Transverse colon (tissue), 4 donors: Measurements from ENCODE around the gene GABBR2. TPM values are rescaled to one million over a fixed set of nuclear protein-coding genes. Genes with fewer than 3 reads are reported as not detected.

Source experiments
- DNase-seq: peaks from one replicate; pipeline ENCODE4 v3.0.0-alpha.2; 2019
- H3K27ac ChIP-seq, 4 donors: fragments of 200-600 bp; sonication (generic); 2 replicates each; pipeline ENCODE4 v1.5.1; 2016 to 2018; ENCODE audit warnings: inconsistent platforms in 4 of 4
- H3K27me3 ChIP-seq: fragments of 200-600 bp; sonication (generic); 2 replicates; pipeline ENCODE4 v1.5.1; 2017; ENCODE audit warnings: inconsistent platforms
- H3K36me3 ChIP-seq, 4 donors: fragments of 200-600 bp; sonication (generic); 2 replicates each; pipeline ENCODE4 v1.5.1; 2017 to 2019; ENCODE audit warnings: inconsistent platforms in 4 of 4
- H3K4me1 ChIP-seq, 4 donors: fragments of 200-600 bp; sonication (generic); 2 replicates each; pipeline ENCODE4 v1.5.1; 2017 to 2020; ENCODE audit warnings: inconsistent platforms in 4 of 4
- H3K4me3 ChIP-seq, 4 donors: fragments of 200-600 bp; sonication (generic); 1 replicate in 1 of 4; 2 replicates in 3 of 4; pipeline versions ENCODE4 v1.5.1 to v1.6.1; 2017 to 2019; ENCODE audit warnings: inconsistent platforms in 4 of 4
- H3K9me3 ChIP-seq, 2 donors: fragments of 200-600 bp; sonication (generic); 2 replicates each; pipeline ENCODE4 v1.5.1; 2017 to 2019; ENCODE audit warnings: inconsistent platforms in 2 of 2
- CTCF ChIP-seq, 5 experiments: fragments of 200-600 bp in 3 of 5; fragments of 450-650 bp in 2 of 5; sonication (generic) in 3 of 5; IDR thresholded peaks; 1 replicate in 2 of 5; 2 replicates in 3 of 5; pipeline ENCODE4 v1.5.1; 2016 to 2017; ENCODE audit warnings: antibody characterized with exemption in 5 of 5, inconsistent platforms in 3 of 5, mild to moderate bottlenecking in 2 of 5, moderate library complexity in 1 of 5
- EP300 ChIP-seq: sonication (generic); formaldehyde crosslinking; IDR thresholded peaks from one replicate; pipeline ENCODE4 v1.6.1; 2017; ENCODE audit warnings: antibody characterized with exemption, low read depth
- POLR2A ChIP-seq: fragments of 450-650 bp; IDR thresholded peaks from one replicate; pipeline ENCODE4 v1.6.1; 2016; ENCODE audit warnings: antibody characterized with exemption, mild to moderate bottlenecking, moderate library complexity
- POLR2AphosphoS5 ChIP-seq, 3 donors: sonication (generic); formaldehyde crosslinking; IDR thresholded peaks; one replicate each; pipeline ENCODE4 v1.6.1; 2016; ENCODE audit warnings: antibody characterized with exemption in 3 of 3
- WGBS, 2 donors: methylation state at CpG; one replicate each; pipeline ENCODE4 v1.1.5; 2018; ENCODE audit warnings: low coverage in 1 of 2; 5-methylcytosine and 5-hydroxymethylcytosine counted together
- in situ Hi-C, 4 donors: fragments of 200-750 bp; cut with MboI; loops; one replicate each; pipeline versions ENCODE4 v1.15.0 to v1.15.1; 2017; ENCODE audit warnings: low sequenced_read_pairs in 3 of 4, low pct_ligation_motif_present in 1 of 4, low pct_unique_long_range_greater_than_20kb in 1 of 4
- intact Hi-C: fragments of 100-400 bp; cut with DNase I; formaldehyde crosslinking; loops from one replicate; pipeline ENCODE4 v1.15.1; 2023; ENCODE audit warnings: low total_unique reads
- total RNA-seq, 4 donors: library from RNA; depleted of rRNA; stranded (reverse); fragments of >200 nt; gene quantifications; one replicate each; pipeline ENCODE4 v1.1.0, GENCODE V29; 2016

Gene GABBR2
- total RNA-seq, 4 donors from 2014 or later = not detected

DNA sequence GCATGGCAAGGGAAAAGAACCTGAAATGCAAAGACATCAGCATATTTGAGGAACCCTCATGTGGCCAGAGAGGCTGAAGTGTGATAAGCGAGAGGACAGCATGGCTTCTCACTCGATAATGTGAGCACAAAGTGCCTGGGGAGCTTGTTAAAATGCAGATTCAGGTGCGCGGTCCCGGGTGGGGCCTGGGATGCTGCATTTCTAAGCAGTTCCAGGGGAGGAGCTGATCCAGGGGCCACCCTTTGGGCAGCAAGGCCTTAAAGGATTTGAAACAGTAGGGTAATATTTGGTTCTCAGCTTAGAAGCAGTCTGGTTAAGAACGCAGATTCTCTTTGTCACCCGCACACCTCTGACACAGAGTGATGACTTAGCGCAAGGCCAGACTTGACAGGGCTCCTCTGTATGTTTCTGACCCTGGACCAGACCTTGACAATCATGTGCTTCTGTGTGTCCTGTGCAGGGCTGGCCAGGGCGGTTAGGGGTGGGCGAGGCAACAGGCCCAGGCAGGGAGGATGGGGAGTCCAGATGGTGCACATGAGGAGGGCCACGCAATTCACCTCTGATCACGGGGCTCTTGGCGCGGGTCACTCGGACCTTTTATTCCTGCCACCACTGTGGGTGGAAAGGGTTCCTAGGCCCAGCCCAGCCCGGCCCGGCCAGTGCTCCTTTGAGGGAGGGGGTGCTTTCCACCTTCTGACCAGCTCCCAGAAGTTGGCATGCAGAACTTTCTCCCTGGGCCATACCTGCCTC, 390.5 kb downstream of the GABBR2 start:
- no peak for DNase-seq
- Histone ChIP-seq H3K27ac (no peak overlapping the region), H3K36me3 (no peaks in the 10 kb centered on the region), H3K27me3 (no peaks in the 10 kb centered on the region), H3K4me1 (no peaks in the 10 kb centered on the region), H3K9me3 (no peaks in the 10 kb centered on the region), H3K4me3 (no peak overlapping the region)
- TF ChIP-seq POLR2A = no peak
- no peak for TF ChIP-seq POLR2AphosphoS5 (IDR thresholded peaks at IDR 0.05)
- no peak for TF ChIP-seq EP300
- no peak for TF ChIP-seq CTCF (IDR thresholded peaks at IDR 0.05)
- in situ Hi-C loops = loop anchor here in 3 of 4 donors (10.0 to 25.0 kb wide), 3 partner anchors 369 to 469 kb away; partner anchors contain the start of gene ANKS6 (in 1 of the 3)
- intact Hi-C loops = loop anchor here (10.0 kb wide), 1 partner anchor 457 kb away; no protein-coding TSS in a partner anchor
- WGBS, 2 donors = 88 to 93% methylated on average over 6 to 17 of the region's 17 CpGs

DNA sequence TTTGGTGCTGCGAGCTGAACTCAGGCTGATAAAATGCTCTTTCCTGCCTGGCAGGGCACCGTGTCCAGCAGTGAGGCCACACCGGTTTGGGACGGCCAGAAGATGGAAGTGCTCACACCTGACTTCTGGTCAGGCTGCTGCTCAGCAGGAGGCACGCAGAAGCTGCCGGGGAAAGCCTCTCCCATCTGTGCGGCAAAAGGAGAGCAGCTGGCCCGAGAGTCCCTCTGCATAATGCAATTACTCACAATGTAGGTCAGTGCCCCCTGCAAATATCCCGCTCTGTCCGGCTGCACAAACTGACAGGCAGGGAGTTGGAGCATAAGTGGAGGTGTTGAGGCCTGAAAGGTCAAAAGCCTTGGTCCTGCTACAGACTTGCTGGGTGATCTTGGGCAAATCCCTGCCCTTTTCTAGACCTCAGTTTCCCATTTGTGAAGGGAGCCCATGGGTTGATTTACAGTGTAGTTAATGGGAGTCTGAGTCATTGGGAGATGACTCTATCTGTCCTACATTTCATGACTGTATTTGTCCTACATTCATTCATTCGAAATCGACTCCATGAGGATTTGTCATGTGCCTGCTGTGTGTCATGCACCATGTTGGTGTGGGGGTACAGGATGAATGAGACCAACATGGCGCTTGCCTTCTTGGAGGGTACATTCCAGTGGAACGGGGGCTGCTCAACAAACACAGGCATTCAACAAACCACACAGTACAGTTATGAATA, 391.4 kb downstream of the GABBR2 start:
- Histone ChIP-seq H3K4me3 (no peak overlapping the region), H3K27ac (no peak overlapping the region), H3K36me3 (no peaks in the 10 kb centered on the region), H3K4me1 (no peaks in the 10 kb centered on the region), H3K27me3 (no peaks in the 10 kb centered on the region), H3K9me3 (no peaks in the 10 kb centered on the region)
- intact Hi-C loops = loop anchor here (10.0 kb wide), 1 partner anchor 458 kb away; no protein-coding TSS in a partner anchor
- 84% methylated on average over 5 to 13 of the region's 14 CpGs for WGBS, 2 donors
- TF ChIP-seq POLR2A = no peak
- no peak for TF ChIP-seq EP300
- no peak for TF ChIP-seq POLR2AphosphoS5 (IDR thresholded peaks at IDR 0.05)
- no peak for TF ChIP-seq CTCF (IDR thresholded peaks at IDR 0.05)
- no peak for DNase-seq
- in situ Hi-C loops = loop anchor here in 3 of 4 donors (10.0 to 25.0 kb wide), 3 partner anchors 370 to 470 kb away; partner anchors contain the start of gene ANKS6 (in 1 of the 3)

GRCh38 chr9:98316445-98317133, 392.1 kb downstream of the GABBR2 start:
- 80 to 85% methylated on average over 4 to 9 of the region's 9 CpGs for WGBS, 2 donors
- in situ Hi-C loops = loop anchor here in 3 of 4 donors (10.0 to 25.0 kb wide), 3 partner anchors 371 to 471 kb away; partner anchors contain the start of gene ANKS6 (in 1 of the 3)
- intact Hi-C loops = loop anchor here (10.0 kb wide), 1 partner anchor 458 kb away; no protein-coding TSS in a partner anchor

More at GRCh38 chr9:98316445-98317133, 392.1 kb downstream of the GABBR2 start:
- Histone ChIP-seq H3K27ac (no peak overlapping the region), H3K27me3 (no peaks in the 10 kb centered on the region), H3K4me3 (no peak overlapping the region), H3K4me1 (no peaks in the 10 kb centered on the region), H3K9me3 (no peaks in the 10 kb centered on the region), H3K36me3 (no peaks in the 10 kb centered on the region)
- TF ChIP-seq CTCF (IDR thresholded peaks at IDR 0.05) (no peak), POLR2AphosphoS5 (IDR thresholded peaks at IDR 0.05) (no peak), POLR2A (no peak), EP300 (no peak)
- DNase-seq = no peak
